Right lobe of liver (tissue), 4 donors: Measurements from ENCODE around the gene RNF168.
"Not testable (repeated sequence)": the region's sequence is repeated elsewhere in the genome, so short reads cannot be mapped to it uniquely, and the experiment has no call there.

Source experiments
- POLR2A ChIP-seq: fragments of 450-650 bp; IDR thresholded peaks from one replicate; pipeline ENCODE4 v1.6.1; 2017; ENCODE audit warnings: antibody characterized with exemption, mild to moderate bottlenecking
- TF ChIP-seq, protein P1 (sequence below), 4 donors: fragments of 200-600 bp in 3 of 4; fragments of 450-650 bp in 1 of 4; IDR thresholded peaks; one replicate each; pipeline versions ENCODE4 v1.5.1 to v1.8.0; 2016 to 2022; ENCODE audit warnings: antibody characterized with exemption in 4 of 4, mild to moderate bottlenecking in 2 of 4
- donor health status: DM: no; HTN: no; CAD: no.
- donor health status: DM: no; HTN: no; CAD: no.
- donor health status: DM: no; HTN: yes; CAD: no.

DNA sequence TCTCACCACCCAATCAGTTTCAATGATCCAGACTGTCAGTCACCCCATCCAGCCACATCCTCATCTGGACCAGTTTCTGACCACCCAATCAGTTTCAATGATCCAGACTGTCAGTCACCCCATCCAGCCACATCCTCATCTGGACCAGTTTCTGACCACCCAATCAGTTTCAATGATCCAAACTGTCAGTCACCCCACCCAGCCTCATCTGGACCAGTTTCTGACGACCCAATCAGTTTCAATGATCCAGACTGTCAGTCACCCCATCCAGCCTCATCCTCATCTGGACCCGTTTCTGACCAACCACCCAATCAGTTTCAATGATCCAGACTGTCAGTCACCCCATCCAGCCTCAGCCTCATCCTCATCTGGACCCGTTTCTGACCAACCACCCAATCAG lies 33.4 kb downstream of the RNF168 start:
- TF ChIP-seq, protein P1, sequence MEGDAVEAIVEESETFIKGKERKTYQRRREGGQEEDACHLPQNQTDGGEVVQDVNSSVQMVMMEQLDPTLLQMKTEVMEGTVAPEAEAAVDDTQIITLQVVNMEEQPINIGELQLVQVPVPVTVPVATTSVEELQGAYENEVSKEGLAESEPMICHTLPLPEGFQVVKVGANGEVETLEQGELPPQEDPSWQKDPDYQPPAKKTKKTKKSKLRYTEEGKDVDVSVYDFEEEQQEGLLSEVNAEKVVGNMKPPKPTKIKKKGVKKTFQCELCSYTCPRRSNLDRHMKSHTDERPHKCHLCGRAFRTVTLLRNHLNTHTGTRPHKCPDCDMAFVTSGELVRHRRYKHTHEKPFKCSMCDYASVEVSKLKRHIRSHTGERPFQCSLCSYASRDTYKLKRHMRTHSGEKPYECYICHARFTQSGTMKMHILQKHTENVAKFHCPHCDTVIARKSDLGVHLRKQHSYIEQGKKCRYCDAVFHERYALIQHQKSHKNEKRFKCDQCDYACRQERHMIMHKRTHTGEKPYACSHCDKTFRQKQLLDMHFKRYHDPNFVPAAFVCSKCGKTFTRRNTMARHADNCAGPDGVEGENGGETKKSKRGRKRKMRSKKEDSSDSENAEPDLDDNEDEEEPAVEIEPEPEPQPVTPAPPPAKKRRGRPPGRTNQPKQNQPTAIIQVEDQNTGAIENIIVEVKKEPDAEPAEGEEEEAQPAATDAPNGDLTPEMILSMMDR (IDR thresholded peaks at IDR 0.05), result not testable (repeated sequence)
- TF ChIP-seq POLR2A, result not testable (repeated sequence)
